Measurements from ENCODE around the gene TMEM272. TPM values are rescaled to one million over a fixed set of nuclear protein-coding genes. Genes with fewer than 3 reads are reported as not detected.

Gene TMEM272
- total RNA-seq, 4 donors from 2014 or later = not detected

- 84% methylated on average over 1 of the region's 1 CpG for WGBS
- intact Hi-C loops (cut with DNase I) = no loop called here
- Histone ChIP-seq H3K27ac (replicated peaks in 1 of 4) (no peak overlapping the region), H3K4me3 (no peak overlapping the region), H3K36me3 (no peaks in the 10 kb centered on the region), H3K27me3 (no peaks in the 10 kb centered on the region), H3K9me3 (peaks cover 0 to 5% (median 0%) of the 10 kb centered on the region in 4 donors), H3K4me1 (no peaks in the 10 kb centered on the region)
- TF ChIP-seq CTCF (IDR thresholded peaks at IDR 0.05) (no peak), POLR2AphosphoS5 (IDR thresholded peaks at IDR 0.05) (no peak), POLR2A (IDR thresholded peaks at IDR 0.05; ENCODE audit: low read depth) (no peak), EP300 (IDR thresholded peaks at IDR 0.05) (no peak)
- no peak for DNase-seq (ENCODE audit: extremely low spot score)
Observed at GRCh38 chr13:51856998-51857397, 12.0 kb upstream of the TMEM272 start.

- H3K36me3 ChIP-seq = no peaks in the 10 kb centered on the region
- DNase-seq (ENCODE audit: extremely low spot score) = no peak
- no peaks in the 10 kb centered on the region for H3K4me1 ChIP-seq
- WGBS = 91% methylated on average over 1 of the region's 1 CpG
- intact Hi-C loops (cut with DNase I) = no loop called here
- H3K27me3 ChIP-seq = no peaks in the 10 kb centered on the region
- peaks cover 0 to 5% (median 0%) of the 10 kb centered on the region in 4 donors for H3K9me3 ChIP-seq
- no peak overlapping the region for H3K4me3 ChIP-seq
- TF ChIP-seq EP300 (IDR thresholded peaks at IDR 0.05) (no peak), CTCF (IDR thresholded peaks at IDR 0.05) (no peak), POLR2A (IDR thresholded peaks at IDR 0.05; ENCODE audit: low read depth) (no peak), POLR2AphosphoS5 (IDR thresholded peaks at IDR 0.05) (no peak)
- H3K27ac ChIP-seq (replicated peaks in 1 of 4) = no peak overlapping the region
Observed at GRCh38 chr13:51856027-51856736, 11.2 kb upstream of the TMEM272 start.

- no peak overlapping the region for H3K4me3 ChIP-seq
- intact Hi-C loops (cut with DNase I) = no loop called here
- H3K4me1 ChIP-seq = peaks cover 0 to 14% (median 5%) of the 10 kb centered on the region in 4 donors
- no peak overlapping the region for H3K27ac ChIP-seq (replicated peaks in 1 of 4)
- WGBS = 69% methylated on average over 20 of the region's 21 CpGs
- H3K36me3 ChIP-seq = no peaks in the 10 kb centered on the region
- no peaks in the 10 kb centered on the region for H3K9me3 ChIP-seq
- no peak for DNase-seq (ENCODE audit: extremely low spot score)
- no peaks in the 10 kb centered on the region for H3K27me3 ChIP-seq
- TF ChIP-seq EP300 (IDR thresholded peaks at IDR 0.05) = no peak
- TF ChIP-seq CTCF (IDR thresholded peaks at IDR 0.05) = peak in 2 of 3 experiments; percentile 20 to 36
Observed at GRCh38 chr13:51849145-51850101, 4.4 kb upstream of the TMEM272 start.

GRCh38 chr13:51848674-51849073 is 3.7 kb upstream of the TMEM272 start:
- peaks cover 0 to 14% (median 5%) of the 10 kb centered on the region in 4 donors for H3K4me1 ChIP-seq
- DNase-seq (ENCODE audit: extremely low spot score) = no peak
- H3K27ac ChIP-seq (replicated peaks in 1 of 4) = no peak overlapping the region
- intact Hi-C loops (cut with DNase I) = no loop called here
- no peaks in the 10 kb centered on the region for H3K9me3 ChIP-seq
- no peaks in the 10 kb centered on the region for H3K27me3 ChIP-seq
- no peak overlapping the region for H3K4me3 ChIP-seq
- H3K36me3 ChIP-seq = no peaks in the 10 kb centered on the region
- 32% methylated on average over 4 of the region's 4 CpGs for WGBS
- no peak for TF ChIP-seq EP300 (IDR thresholded peaks at IDR 0.05)
- no peak for TF ChIP-seq POLR2A (IDR thresholded peaks at IDR 0.05; ENCODE audit: low read depth)
- TF ChIP-seq POLR2AphosphoS5 (IDR thresholded peaks at IDR 0.05) = no peak

GRCh38 chr13:51846756-51847155 is 1.8 kb upstream of the TMEM272 start:
- TF ChIP-seq POLR2A (IDR thresholded peaks at IDR 0.05; ENCODE audit: low read depth) = no peak
- no peak for TF ChIP-seq POLR2AphosphoS5 (IDR thresholded peaks at IDR 0.05)
- no peak for TF ChIP-seq EP300 (IDR thresholded peaks at IDR 0.05)
- TF ChIP-seq CTCF (IDR thresholded peaks at IDR 0.05) = no peak
- intact Hi-C loops (cut with DNase I) = no loop called here
- H3K36me3 ChIP-seq = no peaks in the 10 kb centered on the region
- no peak overlapping the region for H3K27ac ChIP-seq (replicated peaks in 1 of 4)
- DNase-seq (ENCODE audit: extremely low spot score) = no peak
- no peak overlapping the region for H3K4me3 ChIP-seq
- peaks cover 0 to 14% (median 5%) of the 10 kb centered on the region in 4 donors for H3K4me1 ChIP-seq
- H3K9me3 ChIP-seq = no peaks in the 10 kb centered on the region
- H3K27me3 ChIP-seq = no peaks in the 10 kb centered on the region
- 88% methylated on average over 1 of the region's 1 CpG for WGBS

Data from esophagus muscularis mucosa (tissue), 4 donors.